ENCODE measurements around the gene PERCC1.
"Not testable (repeated sequence)": the region's sequence is repeated elsewhere in the genome, so short reads cannot be mapped to it uniquely, and the experiment has no call there.

The PERCC1 gene

DNA sequence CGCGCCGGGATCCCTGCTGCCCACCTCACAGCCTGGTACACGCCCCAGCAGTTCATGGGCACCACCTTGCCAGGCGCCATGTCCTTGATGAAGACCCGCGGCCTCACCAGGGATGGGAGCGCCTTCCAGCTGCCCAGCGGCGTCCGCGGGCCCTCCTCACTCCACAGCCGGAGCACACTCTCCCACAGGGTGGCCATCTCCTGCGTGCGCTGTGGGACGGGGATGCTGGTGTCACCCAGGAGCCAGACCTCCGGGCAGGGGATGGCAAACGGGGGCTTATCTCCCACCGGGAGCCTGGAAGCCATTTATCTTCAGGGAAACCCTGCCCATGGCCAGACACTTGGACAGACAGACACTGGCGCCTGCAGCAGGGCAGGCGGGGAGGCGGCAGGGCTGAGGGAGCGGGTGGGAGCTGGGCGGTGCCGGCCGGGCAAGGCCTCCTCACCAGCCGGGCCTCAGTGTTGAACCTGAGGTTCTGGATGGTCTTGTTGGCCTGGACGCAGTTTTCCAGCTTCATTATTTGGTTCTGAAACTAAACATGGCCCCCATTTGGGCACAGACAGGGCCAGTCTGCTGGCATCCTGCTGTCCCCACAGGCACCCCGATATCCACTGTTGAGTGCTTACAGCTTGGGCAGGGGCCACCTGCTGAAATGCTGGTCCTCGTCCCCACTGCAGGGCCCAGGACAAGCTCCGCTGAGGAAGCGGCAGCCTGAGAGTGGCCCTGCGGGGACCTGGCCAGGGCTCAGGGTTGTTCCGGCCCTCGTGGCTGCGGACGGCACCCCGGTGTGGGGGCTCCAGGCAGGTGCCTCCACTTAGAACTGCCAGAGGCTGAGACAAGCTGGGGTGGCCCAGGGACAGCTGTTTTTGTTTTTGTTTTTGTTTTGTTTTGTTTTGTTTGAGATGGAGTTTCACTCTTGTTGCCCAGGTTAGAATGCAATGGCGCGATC, 4.0 kb downstream of the PERCC1 start:
- DNase-seq (ENCODE audit: low read depth in 2 of 2), result no peak

DNA sequence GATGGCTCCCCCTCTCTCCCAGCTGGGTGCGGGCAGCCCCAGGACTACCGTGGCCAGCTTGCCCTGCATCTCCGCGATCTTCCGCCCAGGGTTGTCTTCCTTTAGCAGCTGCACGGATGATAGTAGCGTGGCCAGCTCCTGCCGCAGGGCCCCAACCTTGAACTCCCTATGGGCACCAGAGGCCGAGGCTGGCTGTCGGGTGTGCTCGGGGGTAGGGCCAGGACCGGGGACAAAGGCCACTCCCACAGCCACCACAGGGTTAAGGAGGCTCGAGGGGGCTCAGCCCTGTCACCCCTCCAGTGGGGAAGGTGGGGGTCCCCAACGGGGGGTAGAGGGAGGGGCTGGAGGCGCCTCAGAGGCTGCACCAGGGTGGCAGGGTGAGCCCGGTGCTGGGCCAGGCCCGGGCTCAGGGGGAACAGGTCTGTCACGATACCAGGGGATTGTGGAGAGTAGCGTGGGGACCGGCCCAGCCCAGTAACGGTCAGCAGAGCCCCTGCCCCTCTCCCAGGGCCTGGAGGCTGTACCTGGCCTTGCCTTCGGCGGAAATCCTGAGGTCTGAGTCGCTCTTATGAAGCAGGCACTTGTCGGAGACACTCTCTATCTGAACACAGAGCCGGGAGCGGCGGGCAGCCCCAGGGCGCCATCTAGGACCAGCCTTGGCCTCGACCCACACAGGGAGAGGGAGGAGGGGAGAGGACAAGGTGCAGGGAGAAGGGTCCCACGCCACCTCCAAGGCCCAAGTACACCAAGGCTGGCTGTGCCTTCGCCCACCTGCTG, 5.2 kb downstream of the PERCC1 start:
- DNase-seq (ENCODE audit: low read depth in 2 of 2), result no peak

DNA sequence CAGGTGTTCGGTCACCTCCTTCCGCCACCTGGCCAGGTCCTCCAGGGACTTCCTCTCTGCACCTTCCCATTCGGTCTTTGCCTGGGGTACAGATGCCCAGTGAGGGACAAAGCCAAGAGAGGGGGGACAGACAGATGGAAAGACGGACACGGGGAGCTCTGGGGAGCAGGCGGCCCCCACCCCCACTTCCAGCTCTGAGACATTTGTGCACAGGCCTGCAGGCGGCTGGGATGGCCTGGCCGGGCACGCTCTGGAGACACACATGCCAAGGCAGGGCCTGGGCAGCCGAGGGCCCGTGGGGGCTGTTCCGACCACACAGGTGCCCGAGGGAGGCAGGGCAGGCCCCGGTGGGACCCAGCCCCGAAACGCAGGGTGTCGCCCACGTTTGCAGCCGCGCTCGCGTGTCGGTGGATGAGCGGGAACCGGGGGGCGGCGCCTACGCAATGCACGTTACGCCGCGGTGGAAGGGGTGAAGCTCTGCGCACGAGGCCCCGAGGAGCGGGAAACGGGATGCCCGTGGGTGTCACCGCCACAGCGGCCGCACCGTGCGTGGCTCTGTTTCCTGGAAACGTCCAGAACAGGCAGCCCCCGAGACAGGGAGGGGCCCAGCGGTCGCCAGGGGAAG, 6.0 kb downstream of the PERCC1 start:
- DNase-seq (ENCODE audit: low read depth in 2 of 2), result no peak

DNA sequence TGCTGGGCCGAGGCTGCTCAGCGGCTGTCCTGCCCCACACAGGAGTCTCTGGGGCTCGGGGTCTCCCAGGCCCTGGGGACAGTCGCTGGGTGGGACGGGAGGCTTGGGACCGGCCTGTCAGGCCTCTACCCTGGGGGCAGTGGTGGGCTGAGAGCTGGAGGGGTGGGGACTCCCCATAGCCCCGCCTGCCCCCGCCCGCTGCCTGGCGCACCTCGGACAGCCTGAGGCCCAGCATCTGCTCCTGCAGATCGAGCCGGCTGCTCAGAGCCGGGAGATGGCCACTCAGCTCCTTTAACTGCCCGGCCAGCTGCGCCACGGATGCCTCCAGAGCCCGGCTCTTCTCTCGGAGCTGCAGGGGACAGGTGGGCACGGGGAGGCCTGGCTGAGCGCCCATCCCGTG, 6.7 kb downstream of the PERCC1 start:
- DNase-seq (ENCODE audit: low read depth in 2 of 2), result no peak

DNA sequence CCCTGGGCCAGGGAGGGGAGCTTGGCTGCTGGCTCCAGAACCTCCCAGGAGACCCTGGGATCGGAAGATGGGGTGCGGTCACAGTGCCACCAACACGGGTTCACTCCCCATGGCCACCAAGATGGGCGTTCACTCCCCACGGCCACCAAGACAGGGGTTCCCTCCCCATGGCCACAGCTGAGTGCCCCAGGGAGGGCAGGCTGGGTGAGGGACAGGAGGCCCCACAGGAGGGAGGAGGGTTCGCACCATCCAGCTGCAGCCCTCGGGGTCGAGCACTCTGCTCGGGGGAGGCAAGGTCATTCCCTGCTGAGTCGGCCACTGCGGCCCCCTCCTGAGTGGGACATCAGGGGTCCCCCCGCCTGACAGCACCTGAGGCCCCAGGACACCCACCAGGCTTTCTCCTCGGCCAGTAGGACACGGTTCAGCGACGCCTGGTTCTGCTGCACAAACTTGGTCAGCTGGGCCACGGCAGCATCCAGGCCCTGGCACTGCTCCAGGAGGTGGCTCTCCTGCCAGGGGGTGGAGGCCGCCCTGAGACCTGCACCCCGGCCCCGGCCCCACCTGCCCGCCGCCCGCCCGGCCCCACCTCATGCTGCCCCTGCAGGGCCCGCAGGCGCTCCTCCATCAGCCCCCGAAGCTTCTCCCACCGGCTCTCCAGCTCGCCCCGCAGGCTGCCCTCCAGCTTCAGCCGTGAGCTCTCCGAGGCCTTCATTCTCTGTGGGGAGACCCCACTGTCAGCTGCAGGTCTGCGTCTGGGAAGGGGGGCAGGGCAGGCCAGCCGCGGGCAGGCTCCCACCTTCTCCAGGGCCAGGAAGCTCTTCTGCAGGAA, 7.6 kb downstream of the PERCC1 start:
- no peak for DNase-seq (ENCODE audit: low read depth in 2 of 2)

DNA sequence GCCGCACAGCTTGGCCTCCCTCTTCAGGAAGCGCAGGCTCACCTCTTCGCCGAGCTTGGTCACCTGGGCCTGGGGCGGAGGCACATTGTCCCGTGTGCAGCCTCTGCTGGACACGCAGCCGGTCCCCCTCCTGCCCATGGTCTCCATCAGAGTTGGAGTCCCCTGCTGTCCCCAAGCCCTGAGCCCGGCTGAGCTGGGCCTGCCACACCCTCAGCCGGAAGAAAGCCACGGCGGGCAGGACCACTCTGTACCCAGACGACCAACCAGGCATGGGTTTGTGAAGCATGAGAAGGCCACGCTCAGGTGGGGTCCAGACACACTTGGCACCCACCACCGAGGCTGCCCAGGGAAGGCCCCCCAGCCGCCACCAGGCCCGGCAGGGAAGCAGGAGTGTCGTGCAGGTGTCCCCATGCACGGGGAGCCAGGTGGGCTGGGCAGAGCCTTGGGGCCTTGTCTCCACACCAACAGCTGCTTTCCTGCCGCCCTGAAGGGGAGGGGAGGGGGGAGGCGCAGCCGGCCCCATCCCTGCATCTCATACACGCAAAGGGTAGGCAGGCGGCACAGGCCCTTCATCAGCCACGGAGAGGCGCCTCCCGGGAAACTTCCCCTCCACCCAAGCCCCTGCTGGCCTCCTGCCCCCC, 8.3 kb downstream of the PERCC1 start:
- no peak for DNase-seq (ENCODE audit: low read depth in 2 of 2)

DNA sequence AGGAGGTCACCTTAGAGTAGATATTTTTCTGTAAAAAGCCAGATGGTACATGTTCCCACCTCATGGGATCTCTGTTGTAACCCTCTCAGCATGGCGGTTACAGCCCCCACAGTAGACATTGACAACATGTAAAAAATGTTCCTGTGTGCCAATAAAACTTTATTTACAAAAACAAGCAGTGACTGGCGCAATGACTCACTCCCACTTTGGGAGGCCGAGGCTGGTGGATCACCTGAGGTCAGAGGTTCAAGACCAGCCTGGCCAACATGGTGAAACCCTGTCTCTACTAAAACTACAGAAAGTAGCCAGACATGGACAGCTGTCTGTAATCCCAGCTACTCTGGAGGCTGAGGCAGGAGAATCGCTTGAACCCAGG, 8.8 kb downstream of the PERCC1 start:
- DNase-seq (ENCODE audit: low read depth in 2 of 2), result not testable (repeated sequence)

DNA sequence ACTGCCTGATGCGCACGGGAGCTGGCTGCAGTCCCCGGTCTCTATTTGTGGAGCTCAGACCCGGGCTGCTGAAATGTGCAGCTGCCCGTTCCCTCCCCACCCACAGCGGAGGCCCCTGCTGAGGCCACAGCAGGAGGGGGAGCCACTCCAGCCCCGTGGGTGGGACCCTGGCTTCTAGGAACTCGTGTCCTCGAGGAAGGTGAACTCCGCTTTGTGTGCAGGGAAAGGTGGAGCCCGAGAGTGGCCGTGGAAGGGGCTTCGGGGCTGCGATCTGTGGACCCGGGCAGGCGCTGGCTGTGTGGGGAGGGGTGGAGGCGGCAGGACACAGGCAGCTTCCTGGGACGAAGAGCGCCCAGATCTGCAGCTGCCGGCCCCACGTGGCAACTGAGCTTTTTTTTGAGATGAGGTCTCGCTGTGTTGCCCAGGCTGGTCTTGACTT, 10.5 kb downstream of the PERCC1 start:
- DNase-seq (ENCODE audit: low read depth in 2 of 2), result no peak

DNA sequence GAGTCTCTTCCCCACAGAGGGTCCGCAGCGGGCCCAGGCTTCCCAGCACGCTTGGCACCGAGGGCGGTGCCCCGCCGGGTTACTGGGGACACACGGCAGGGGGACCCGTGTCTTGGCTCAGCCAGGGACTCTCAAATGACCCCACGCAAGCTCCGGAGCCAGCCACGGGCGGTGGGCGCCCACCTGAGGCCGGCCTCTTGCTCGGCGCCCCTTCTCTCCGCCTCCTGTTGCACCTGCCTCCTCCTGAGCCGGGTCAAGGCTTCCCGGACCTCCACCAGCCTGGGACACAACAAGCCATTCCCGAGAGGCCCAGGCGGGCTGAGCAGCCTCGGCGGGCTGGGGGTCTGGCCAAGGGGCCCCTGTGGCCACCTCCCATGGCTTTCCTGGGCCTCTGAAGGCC, 11.8 kb downstream of the PERCC1 start:
- no peak for DNase-seq (ENCODE audit: low read depth in 2 of 2)

DNA sequence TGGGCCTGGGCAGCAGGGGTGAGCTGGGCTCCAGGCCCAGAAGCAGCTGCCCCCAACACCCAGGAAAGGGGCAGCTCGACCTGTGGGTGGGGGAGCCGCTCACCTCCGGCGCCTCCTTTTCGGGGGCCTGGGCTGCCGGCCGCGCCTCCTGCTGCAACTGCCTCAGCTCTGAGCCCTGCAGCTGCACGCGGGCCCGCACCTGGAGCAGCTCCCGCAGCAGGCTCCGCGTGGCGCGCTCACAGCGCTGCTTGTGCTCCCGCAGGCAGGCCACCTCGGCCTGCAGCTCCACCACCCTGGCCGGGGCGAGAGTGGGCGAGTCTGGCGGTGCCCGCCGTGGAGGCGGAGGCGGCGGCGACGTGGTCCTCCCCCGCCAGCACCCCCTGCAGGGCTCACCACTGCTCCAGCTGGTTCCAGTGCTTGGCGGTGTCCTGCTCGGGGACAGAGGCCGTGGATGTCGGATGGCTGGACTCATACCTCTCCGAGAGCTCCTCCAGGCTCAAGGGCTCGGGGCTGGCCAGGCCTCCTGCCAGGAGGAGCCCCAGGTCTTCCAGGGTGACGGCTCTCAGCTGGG, 12.6 kb downstream of the PERCC1 start:
- no peak for DNase-seq (ENCODE audit: low read depth in 2 of 2)

DNA sequence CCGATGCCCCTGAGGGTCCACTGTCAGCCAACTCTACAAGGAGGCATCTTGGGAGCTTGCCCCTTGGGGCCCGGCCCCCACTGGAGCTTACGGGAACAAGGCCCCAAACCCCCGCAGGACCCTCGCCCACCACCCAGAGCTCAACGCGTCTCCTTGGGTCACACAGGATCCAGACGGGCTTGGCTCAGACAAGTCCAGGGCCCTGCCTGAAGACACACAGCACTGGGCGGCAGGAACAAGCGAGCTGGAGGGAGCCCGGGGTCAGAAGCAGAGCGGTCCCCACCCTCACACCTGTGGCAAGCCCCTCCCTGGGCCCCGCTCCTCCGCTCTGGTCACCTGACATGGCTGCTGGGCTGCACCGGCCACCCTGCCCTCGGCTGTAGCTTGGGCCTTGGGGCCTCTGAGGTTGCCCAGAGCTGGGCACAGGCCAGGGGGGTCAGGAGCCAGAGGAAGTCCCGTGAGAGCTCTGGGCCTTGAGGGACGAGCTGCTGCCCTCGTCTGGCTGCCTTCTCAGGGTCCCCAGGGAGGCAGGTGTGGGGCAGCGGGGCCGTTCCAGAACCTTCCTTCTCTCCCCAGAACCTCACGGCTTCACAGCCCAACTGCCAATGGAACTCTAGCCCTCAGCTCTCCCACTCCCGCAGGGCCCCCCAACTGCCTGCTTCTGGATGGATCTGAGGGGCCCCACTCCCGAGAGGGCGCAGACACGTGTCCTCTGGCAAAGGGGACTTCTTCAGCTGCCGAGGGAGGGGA, 13.3 kb downstream of the PERCC1 start, which contains the start of gene CCDC154:
TSS of gene CCDC154 (minus strand) at position 577 of the 750 bp plus-strand sequence. CDS start at position 343, 234 bp downstream.
- DNase-seq (ENCODE audit: low read depth in 2 of 2), result no peak

DNA sequence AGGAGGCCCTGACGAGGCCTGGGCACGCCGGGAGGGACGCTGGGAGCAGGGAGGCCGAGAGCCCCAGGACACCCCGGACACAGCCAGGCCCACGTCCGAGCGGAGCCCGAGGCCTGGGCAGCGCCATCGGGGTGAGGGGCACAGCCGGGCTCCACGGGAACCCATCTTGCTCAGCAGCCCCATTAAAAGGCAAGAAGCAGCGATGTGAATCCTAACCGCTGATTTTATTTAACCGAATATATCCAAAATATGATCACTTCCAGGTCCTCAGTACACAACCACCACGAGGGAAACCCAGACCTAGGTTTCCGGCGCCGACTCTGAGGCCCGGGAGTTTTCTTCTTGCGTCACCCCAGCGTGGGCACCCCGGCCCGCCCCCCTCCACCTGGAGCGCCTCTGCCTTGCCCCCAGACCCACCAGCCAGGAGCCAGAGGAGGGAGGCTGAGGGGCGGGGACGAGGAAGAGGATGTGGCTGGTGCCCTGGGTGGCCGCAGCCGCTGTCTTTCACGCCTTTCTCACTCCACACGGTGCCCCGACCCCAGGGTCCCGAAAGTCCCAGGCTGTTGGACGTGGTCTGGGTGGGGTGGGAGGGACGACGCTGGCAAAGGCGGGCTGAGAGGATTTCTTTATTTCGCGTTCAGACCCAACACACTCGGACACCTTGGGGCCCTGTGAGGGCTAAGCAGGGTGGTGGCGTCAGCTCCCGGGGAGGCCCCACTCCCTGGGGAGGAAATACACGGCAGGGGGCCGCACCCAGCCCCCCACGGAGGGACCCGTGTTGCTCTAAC, 14.0 kb downstream of the PERCC1 start:
- DNase-seq (ENCODE audit: low read depth in 2 of 2), result no peak

DNA sequence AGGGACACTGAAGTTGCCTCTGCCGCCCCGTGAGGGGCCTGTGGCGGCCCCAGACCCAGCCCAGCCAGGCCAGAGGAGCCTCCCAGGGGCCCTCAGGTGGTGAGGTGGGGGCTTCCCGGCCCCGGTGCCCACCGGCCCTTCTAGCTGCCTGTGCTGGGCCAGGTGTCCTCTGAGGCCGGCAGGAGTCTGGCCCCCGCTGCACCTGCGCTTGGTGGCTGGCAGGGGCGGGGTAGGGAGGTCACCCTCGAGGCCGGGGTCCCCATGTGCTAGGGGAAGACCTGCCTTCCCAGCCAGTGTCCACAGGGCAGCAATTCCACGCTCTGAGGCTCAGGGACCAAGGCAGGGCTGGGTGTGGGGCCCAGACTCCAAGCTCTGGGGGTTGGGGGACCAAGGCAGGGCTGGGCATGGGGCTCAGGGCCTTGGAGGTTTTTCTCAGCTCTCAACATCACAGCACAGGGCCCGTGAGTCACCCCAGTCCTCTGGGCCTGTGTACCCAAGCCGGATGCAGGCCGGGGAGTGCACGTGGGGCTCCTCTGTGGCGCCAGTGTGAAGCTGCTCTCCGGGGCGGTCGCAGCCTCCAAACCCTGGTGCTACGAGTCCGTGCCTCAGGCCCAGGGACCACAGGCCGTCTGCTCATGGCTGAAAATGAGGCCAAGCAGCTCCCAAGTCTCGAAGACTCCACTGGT, 14.8 kb downstream of the PERCC1 start:
- no peak for DNase-seq (ENCODE audit: low read depth in 2 of 2)

DNA sequence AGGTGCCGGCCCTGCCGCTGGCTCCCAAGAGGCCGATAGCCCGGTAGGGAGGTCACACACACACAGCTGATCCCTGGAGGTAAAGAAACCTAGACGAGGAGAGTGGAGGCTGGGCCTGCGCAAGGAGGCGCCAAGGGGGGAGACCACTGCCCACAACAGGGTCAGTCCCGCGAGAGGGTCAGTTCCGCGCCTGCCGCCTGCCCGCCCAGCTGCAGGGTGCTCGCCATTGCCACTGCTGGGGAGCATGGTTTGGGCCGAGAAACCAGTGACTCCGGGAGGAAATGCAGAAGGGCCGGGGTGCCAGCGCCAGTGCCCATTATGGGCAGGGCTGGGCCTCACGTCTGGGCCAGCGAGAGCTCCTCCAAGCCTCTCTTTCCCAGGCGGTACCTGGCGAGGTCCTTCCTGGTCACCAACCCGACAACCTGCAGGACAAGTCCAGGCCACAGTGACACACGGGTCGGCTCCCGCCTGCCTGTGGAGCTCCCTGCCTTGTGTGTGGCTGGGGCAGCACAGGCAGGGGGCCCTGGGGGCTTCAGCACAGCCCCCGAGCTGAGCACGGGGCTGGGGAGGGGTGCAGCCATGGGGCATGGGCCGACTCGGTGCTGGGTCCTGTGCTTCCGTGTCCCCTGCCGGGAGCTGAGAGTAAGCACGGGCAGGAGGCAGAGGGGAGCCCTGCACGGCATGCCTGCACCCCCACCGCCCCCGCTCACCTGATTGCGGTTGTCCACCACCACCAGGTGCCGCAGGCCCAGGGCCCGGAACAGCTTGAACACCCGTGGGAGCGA, 15.6 kb downstream of the PERCC1 start:
- DNase-seq (ENCODE audit: low read depth in 2 of 2), result no peak

DNA sequence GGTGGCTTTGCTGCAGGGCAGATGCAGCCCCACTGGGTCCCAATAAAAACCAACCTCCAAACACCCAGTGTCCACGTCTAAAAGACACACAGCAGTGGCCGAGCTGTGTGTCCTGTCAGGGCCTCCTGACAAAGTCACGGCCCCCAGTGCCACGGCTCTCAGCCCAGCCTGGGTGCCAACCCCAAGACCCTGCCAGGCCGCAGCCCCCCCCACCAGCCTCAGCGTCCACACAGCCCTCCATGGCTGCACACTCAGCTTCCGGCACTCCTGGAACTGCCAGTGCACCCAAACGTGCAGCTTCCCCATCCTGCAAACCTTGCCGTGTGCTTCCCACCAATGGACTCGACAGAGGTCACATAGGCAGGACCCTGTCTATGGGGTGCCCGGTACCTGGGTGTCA, 17.1 kb downstream of the PERCC1 start:
- no peak for DNase-seq (ENCODE audit: low read depth in 2 of 2)

DNA sequence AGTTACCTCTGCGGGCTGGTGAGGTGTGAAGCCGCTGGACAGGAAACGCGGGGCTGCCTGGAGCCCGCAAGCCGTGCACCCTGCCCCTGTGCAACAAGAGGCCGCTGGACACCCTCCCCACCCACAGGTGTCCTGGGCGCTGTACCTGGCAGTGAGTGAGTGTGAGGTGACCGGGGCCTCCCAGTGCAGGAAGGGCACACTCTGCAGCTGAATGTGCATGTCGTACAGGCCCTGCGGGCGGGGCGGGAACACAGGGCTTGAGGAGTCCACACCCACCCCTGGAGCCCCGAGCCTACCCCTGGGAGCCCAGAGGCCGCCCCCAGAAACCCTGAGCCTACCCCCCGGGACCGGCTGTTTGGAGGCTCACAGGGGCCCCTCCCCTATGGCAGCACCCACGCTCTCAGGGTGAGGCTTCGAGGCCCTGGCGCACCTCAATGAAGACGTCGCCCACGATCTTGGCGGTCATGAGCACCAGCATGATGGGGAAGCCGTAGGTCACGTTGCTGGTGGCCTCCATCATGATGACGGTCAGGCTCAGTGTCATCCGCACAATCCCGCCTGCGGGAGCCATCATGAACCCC, 17.7 kb downstream of the PERCC1 start:
- no peak for DNase-seq (ENCODE audit: low read depth in 2 of 2)

DNA sequence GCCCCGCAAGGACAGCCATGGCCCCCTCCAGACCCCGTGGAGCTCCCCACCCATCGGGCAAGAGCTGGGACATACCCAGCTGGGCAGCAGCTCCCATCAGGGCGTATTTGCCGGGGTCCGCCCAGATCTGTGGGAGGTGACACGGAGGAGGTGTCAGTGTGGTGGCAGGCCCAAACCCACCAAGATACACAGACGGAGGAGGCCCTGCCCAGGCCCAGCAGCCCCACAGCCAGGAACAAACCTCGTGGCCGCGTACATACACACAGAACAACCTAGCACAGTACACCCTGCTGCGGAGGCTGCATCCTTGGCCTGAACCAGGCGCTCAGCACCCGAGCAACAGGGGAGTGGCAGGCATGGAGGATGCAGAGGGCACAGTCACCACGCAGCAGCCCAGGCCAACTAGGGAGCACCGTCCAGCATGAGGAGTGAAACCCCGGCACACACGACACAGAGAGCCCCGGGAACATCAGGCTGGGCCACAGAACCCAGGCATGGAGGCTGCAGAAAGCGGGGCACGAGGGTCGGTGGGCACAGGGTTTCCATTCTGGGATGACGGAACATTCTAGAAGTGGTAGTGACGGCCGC, 18.4 kb downstream of the PERCC1 start:
- DNase-seq (ENCODE audit: low read depth in 2 of 2), result no peak

Measured in fibroblast of skin of left quadriceps (primary cell).